Kasumi-1 (cell line): ENCODE measurements around the gene COG8.

Experiments used
- DNase-seq, 2 experiments: peaks; one replicate each; lab custom pipeline; 2025; lab: John Stamatoyannopoulos, UW

COG8 gene

GRCh38 chr16:69286941-69287713 lies 52.2 kb downstream of the COG8 start:
- peak; percentile 58 to 84 for DNase-seq

- no peak for DNase-seq
Measured at GRCh38 chr16:69285240-69285639, 54.1 kb downstream of the COG8 start.

- DNase-seq, result no peak
Measured at GRCh38 chr16:69283851-69284250, 55.5 kb downstream of the COG8 start.

- DNase-seq, result no peak
Measured at GRCh38 chr16:69277413-69277812, 62.0 kb downstream of the COG8 start.
